Duodenal mucosa (tissue), 2 donors: ENCODE measurements around the gene DCT.

Experiments
- H3K27ac ChIP-seq: one replicate; pipeline ENCODE4 v1.7.0; 2013; ENCODE audit warnings: low read depth, low read length
- H3K27me3 ChIP-seq, 2 donors: one replicate each; pipeline ENCODE4 v1.7.0; 2013; ENCODE audit warnings: low read length in 2 of 2, control low read depth in 1 of 2; ENCODE audit not compliant: insufficient read depth in 2 of 2, control insufficient read depth in 1 of 2
- H3K36me3 ChIP-seq, 2 donors: one replicate each; pipeline ENCODE4 v1.7.0; 2013; ENCODE audit warnings: low read length in 2 of 2, control low read depth in 1 of 2; ENCODE audit not compliant: insufficient read depth in 2 of 2, control insufficient read depth in 1 of 2
- H3K4me1 ChIP-seq, 2 donors: one replicate each; pipeline ENCODE4 v1.7.0; 2013; ENCODE audit warnings: low read length in 2 of 2, control low read depth in 1 of 2; ENCODE audit not compliant: insufficient read depth in 2 of 2, control insufficient read depth in 1 of 2
- H3K4me3 ChIP-seq, 2 donors: one replicate each; pipeline ENCODE4 v1.7.0; 2013; ENCODE audit warnings: low read length in 2 of 2, low read depth in 1 of 2
- H3K9ac ChIP-seq, 2 donors: one replicate each; pipeline ENCODE4 v1.7.0; 2013; ENCODE audit warnings: low read length in 2 of 2, low read depth in 1 of 2
- H3K9me3 ChIP-seq, 2 donors: one replicate each; pipeline ENCODE4 v1.7.0; 2013; ENCODE audit warnings: low read length in 2 of 2, control low read depth in 1 of 2; ENCODE audit not compliant: control insufficient read depth in 1 of 2

DCT gene

DNA sequence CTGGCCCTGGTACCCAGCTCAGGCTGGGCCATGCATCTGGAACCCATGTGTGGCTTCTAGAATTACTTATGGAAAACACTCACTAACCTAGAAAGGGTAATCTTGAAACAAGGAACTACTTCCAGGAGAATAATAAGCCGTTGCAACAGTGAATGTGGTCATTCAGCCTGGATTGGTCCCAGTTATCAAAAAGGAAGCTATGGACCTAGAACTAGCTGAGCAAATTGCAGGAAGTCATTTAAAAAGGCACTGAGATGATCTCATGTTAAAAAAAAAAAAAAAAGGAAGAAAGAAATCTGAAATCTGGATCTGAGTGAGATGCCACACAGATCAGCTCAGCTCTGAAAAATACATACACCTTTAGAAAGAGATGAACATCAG, 59.6 kb downstream of the DCT start:
- Histone ChIP-seq H3K9ac (no peak overlapping the region), H3K4me3 (no peak overlapping the region), H3K4me1 (no peaks in the 10 kb centered on the region), H3K9me3 (no peaks in the 10 kb centered on the region), H3K27ac (no peak overlapping the region), H3K27me3 (no peaks in the 10 kb centered on the region), H3K36me3 (no peaks in the 10 kb centered on the region)

DNA sequence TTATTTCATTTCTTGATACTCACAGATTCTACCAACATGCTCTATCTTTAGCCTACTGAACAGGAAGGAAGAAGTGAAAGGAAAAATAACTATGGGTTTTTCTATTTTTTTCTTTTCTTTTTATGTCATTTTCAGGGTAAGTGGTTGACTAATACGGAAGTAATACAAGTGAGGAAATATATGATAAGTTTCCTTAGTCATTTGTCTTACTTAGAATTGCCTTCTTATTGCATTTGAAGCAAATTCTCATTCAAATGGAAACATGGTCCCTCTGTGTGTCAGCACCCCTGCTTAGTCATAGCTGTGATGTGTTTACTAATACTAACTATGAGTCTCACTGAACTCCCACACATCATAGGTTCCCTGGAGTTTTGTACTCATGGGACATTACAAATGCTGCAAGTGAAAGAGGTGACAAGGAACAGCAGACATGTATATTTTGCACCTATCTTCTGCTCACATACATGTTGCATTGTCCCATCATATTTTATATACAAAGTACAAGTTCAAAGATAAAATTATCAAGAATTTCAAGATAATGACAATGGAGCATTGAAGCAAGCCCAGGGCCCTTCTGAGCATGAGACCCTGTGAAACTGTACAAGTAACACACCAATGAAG, 60.1 kb downstream of the DCT start:
- H3K27ac ChIP-seq, result no peak overlapping the region
- no peaks in the 10 kb centered on the region for H3K36me3 ChIP-seq
- no peaks in the 10 kb centered on the region for H3K9me3 ChIP-seq
- no peaks in the 10 kb centered on the region for H3K4me1 ChIP-seq
- no peak overlapping the region for H3K9ac ChIP-seq
- no peaks in the 10 kb centered on the region for H3K27me3 ChIP-seq
- no peak overlapping the region for H3K4me3 ChIP-seq

DNA sequence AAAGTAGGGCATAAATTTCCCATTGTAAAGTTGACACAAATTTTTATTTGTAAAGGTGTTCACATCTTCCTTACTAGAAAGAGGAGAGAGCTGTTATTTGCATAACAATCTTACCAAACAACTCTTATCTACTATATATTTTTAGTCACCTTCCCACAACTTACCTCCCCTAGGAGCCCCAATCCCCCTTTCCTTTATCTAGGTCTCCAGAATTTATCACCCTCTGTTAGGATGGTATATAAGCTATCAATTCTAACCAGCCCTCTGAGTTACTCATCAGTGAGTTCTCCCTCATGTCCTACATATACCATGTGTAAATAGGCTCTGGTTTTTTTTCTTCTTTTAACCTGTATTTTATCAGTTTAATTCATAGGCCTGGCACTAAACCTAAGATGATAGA, 62.2 kb downstream of the DCT start:
- Histone ChIP-seq H3K9me3 (no peaks in the 10 kb centered on the region), H3K4me3 (no peak overlapping the region), H3K27ac (no peak overlapping the region), H3K9ac (no peak overlapping the region), H3K36me3 (no peaks in the 10 kb centered on the region), H3K27me3 (no peaks in the 10 kb centered on the region), H3K4me1 (no peaks in the 10 kb centered on the region)

DNA sequence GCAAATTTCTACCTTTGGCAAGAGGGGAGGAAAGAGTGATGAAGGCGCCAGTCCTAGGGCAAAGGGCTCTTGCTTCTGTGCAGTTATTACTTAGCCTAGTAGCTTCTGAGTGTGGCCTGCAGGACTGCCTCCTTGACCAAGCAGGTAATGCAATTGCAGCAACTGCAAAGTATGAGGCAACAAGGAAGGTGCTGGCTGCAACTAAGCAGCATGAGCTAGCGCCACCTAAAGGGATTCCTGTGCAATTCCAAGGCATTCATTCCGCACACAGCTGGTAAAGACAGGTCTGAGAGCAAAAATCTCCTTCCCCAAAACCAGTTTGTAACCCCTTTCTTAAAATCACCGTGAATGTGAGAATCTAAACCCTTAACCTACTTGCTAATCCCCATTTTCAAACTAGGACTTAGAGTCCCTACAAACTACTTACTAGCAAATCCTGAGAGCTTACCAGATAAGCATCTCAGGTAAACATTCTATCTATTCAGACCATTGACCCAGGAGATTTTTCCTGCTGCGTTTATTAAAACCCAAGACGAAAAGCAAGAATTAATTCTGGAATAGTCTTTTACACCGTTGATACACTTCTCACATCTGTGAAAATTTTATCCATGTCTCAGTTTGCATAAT, 62.9 kb downstream of the DCT start:
- no peaks in the 10 kb centered on the region for H3K27me3 ChIP-seq
- no peaks in the 10 kb centered on the region for H3K4me1 ChIP-seq
- H3K4me3 ChIP-seq, result no peak overlapping the region
- H3K9me3 ChIP-seq, result no peaks in the 10 kb centered on the region
- H3K36me3 ChIP-seq, result no peaks in the 10 kb centered on the region
- no peak overlapping the region for H3K9ac ChIP-seq
- no peak overlapping the region for H3K27ac ChIP-seq

DNA sequence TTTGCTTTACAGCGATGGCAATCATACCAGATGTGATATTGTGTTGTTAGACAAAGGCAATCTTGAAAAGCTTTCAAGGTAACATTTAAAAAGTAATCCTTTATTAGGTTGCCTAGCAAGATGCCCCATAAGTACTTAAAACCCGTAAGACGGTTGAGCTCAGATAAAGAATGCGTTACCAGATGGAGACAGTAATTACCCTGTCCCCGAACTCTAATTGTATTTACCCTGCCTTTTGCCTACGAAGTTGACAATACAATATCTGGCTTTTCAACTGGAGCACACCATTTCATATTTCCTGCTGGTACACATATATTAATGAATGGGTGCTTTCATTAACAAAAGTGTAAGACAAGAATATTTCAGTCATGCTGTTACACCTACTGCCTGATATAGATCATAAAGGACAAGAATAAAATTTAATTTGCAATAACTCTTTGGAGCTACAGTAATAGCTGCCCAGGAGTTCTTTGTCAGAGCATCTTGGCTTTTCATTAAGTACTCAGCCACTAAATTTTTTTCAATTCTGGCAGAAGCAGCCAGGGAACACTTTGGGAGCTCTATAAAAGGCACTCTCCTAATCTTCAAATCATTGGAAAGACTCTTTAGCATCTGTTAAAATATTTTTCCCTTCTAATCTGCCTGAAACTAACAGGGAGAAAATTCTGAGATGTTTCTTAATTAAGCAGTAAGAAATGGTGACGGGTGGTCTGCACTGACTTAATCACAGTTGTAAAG, 63.8 kb downstream of the DCT start:
- no peak overlapping the region for H3K9ac ChIP-seq

DNA sequence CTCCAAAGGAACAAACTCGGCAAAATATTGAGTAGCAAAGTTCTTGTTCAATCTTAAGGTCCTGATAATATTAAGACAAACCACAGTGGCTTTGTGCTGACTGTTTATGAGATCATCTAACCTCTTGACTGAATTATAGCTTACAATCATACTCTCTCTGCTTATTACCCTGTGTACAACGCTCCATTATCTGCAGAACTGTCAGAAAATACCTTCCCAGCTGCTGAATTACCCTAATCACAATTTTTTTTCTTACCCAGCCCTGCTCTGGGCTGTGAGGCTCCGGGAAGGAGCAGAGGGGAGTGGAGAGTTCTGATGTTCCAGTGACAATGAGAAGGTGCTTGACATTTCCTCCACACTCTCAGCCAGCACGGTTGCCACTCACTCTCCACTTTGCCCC, 64.8 kb downstream of the DCT start:
- no peaks in the 10 kb centered on the region for H3K27me3 ChIP-seq
- H3K4me1 ChIP-seq, result no peaks in the 10 kb centered on the region
- H3K4me3 ChIP-seq, result no peak overlapping the region
- H3K9ac ChIP-seq, result no peak overlapping the region
- no peak overlapping the region for H3K27ac ChIP-seq
- H3K36me3 ChIP-seq, result no peaks in the 10 kb centered on the region
- H3K9me3 ChIP-seq, result no peaks in the 10 kb centered on the region

More for the DNA sequence above, 63.8 kb downstream of the DCT start:
- Histone ChIP-seq H3K27me3 (no peaks in the 10 kb centered on the region), H3K4me1 (no peaks in the 10 kb centered on the region), H3K36me3 (no peaks in the 10 kb centered on the region), H3K27ac (no peak overlapping the region), H3K4me3 (no peak overlapping the region), H3K9me3 (no peaks in the 10 kb centered on the region)

DNA sequence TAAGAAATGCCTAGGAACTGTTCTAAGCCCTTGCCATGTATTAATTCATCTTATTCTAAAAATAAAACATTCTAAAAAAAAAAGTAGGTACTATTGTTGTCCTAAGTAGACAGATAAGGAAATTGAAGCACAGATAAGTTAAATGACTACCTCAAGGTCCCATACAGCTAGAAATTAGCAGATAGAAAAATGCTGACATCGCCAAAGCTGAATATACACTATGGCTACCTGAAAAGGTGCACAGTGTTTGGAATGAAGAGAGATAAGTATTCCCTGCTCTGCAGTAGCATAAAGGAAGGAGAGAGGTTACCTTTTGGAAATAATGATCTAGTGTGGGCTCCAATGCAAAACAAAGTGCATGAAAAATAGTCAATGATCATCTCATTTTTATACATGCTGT, 65.3 kb downstream of the DCT start:
- Histone ChIP-seq H3K9me3 (no peaks in the 10 kb centered on the region), H3K27me3 (no peaks in the 10 kb centered on the region), H3K27ac (no peak overlapping the region), H3K36me3 (no peaks in the 10 kb centered on the region), H3K9ac (no peak overlapping the region), H3K4me3 (no peak overlapping the region), H3K4me1 (no peaks in the 10 kb centered on the region)

DNA sequence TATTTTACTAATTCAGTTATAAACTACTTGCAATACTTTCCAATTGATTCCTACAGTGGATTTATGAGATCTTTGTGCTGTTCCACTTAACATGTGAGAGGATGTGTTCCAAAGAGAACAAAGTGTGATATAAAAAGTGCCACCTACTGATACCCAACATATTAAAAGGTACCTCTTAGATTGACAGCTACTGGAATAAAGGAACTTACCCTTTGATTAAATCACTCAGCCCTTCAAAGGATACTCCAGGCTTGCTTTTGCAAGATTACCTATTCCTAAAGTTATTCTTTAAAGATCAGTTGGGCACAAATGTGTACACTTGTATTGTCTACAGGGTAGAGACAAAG, 65.9 kb downstream of the DCT start:
- Histone ChIP-seq H3K27ac (no peak overlapping the region), H3K36me3 (no peaks in the 10 kb centered on the region), H3K9me3 (no peaks in the 10 kb centered on the region), H3K27me3 (no peaks in the 10 kb centered on the region), H3K9ac (no peak overlapping the region), H3K4me3 (no peak overlapping the region), H3K4me1 (no peaks in the 10 kb centered on the region)

DNA sequence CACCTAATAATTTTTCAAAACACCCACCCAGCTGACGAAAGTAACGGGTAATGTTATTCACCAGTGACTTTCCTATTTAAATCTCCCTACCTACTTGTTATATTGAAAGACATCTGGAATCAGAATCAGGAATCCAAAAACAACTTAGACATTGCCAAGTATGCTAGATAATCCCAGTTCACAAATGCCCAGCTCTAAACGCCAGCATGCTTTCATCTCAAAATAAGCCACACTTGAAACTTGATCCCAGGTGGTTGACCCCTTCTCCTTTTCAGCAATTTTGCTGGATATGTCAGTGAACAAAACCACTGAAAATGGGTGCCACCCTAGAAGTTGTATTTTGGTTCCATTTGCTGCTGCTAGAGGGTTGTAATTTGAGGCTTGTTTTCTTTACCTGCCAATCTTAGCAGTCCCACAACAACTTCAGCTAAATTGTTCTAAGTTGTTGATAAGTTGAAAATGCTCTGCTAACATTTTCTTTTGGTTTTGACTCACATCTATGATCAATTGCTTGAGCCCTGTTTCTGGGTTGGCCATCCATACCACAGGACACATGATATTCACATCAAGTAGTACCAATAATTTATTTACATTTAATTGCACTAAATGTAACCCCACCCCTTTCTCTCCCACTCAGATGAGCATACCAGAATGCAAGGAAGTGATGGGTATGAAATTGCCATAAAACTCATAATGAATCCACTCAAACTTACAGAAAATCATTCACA, 66.4 kb downstream of the DCT start:
- no peak overlapping the region for H3K4me3 ChIP-seq
- H3K9ac ChIP-seq, result no peak overlapping the region
- no peaks in the 10 kb centered on the region for H3K4me1 ChIP-seq
- H3K36me3 ChIP-seq, result no peaks in the 10 kb centered on the region
- no peaks in the 10 kb centered on the region for H3K27me3 ChIP-seq
- H3K27ac ChIP-seq, result no peak overlapping the region
- no peaks in the 10 kb centered on the region for H3K9me3 ChIP-seq

DNA sequence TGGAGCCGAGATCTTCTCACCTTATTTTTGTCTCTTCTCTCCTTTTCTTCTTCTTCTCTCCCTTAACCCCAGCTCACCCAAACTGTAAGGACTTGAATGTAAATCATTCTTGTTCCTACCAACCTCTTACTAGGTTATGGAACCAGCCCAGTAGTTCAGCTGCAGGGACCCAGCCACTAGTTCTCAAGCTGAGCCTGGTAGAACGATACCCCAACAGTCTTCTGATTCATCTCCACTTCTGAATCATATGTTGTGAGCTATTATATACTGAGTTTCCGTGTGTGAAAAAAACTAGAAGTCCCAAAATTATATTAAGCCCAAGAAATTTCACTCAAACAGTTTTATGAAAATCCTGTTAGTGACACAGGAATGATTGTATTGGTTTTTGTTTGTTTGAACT, 67.7 kb downstream of the DCT start:
- Histone ChIP-seq H3K4me3 (no peak overlapping the region), H3K9ac (no peak overlapping the region), H3K4me1 (no peaks in the 10 kb centered on the region), H3K9me3 (no peaks in the 10 kb centered on the region), H3K27me3 (no peaks in the 10 kb centered on the region), H3K36me3 (no peaks in the 10 kb centered on the region), H3K27ac (no peak overlapping the region)
